H1 (cell line): ENCODE data around the gene EPB41L1. TPM values are rescaled to one million over a fixed set of nuclear protein-coding genes. Genes with fewer than 3 reads are reported as not detected.

ENCODE experiments used
- CTCF ChIA-PET: fragments of 300-600 bp; sonication (Branson Sonifier 250); formaldehyde crosslinking; loops from one replicate; lab custom pipeline; 2021; ENCODE audit not compliant: partially characterized antibody; lab: Charles Lee
- POLR2A ChIA-PET: fragments of 300-600 bp; sonication (Branson Sonifier 250); formaldehyde crosslinking; loops from one replicate; lab custom pipeline; 2021; ENCODE audit warnings: inconsistent platforms; ENCODE audit not compliant: partially characterized antibody; lab: Charles Lee
- DNase-seq, 2 experiments: peaks; one replicate each; pipeline versions ENCODE4 v3.0.0 to v3.0.0-alpha.2; 2010 to 2022; ENCODE audit warnings: low spot score in 2 of 2, low read depth in 1 of 2, mixed read lengths in 1 of 2
- FAIRE-seq: peaks from 2 replicates; lab custom pipeline; 2011; peaks lifted over from hg19 to GRCh38; lab: Jason Lieb, UNC
- H2AFZ ChIP-seq: 2 replicates; pipeline ENCODE4 v1.8.1; 2012; ENCODE audit warnings: low read length, inconsistent platforms
- H2AK5ac ChIP-seq: 2 replicates; pipeline ENCODE4 v1.6.1; 2013; ENCODE audit warnings: low read depth, low read length
- H2BK120ac ChIP-seq: replicated peaks from 2 replicates; pipeline ENCODE3; 2013; ENCODE audit warnings: low read depth, low read length, inconsistent platforms
- H2BK12ac ChIP-seq: 2 replicates; pipeline ENCODE4 v1.6.1; 2013; ENCODE audit warnings: low read depth, low read length
- H2BK15ac ChIP-seq: 2 replicates; pipeline ENCODE4 v1.6.1; 2013; ENCODE audit warnings: low read length
- H2BK20ac ChIP-seq: 2 replicates; pipeline ENCODE4 v1.6.1; 2013; ENCODE audit warnings: low read length
- H2BK5ac ChIP-seq: 2 replicates; pipeline ENCODE4 v1.6.1; 2013; ENCODE audit warnings: low read depth, low read length
- H3K14ac ChIP-seq: 2 replicates; pipeline ENCODE4 v1.6.1; 2013; ENCODE audit warnings: inconsistent platforms; ENCODE audit not compliant: insufficient read length
- H3K18ac ChIP-seq: 2 replicates; pipeline ENCODE4 v1.6.1; 2013; ENCODE audit warnings: low read length; ENCODE audit errors: extremely low read depth
- H3K23ac ChIP-seq: 2 replicates; pipeline ENCODE4 v1.6.1; 2013; ENCODE audit warnings: inconsistent platforms; ENCODE audit not compliant: insufficient read length
- H3K23me2 ChIP-seq: 2 replicates; pipeline ENCODE4 v1.6.1; 2013; ENCODE audit warnings: low read depth, low read length
- H3K27ac ChIP-seq: 2 replicates; pipeline ENCODE4 v1.6.1; 2011; ENCODE audit warnings: low read depth, low read length, inconsistent platforms
- H3K27me3 ChIP-seq, 4 experiments: replicated peaks in 1 of 4; 1 replicate in 1 of 4; 2 replicates in 3 of 4; pipeline versions ENCODE4 v1.6.1 to v1.8.1; 2011 to 2013; ENCODE audit warnings: low read length in 3 of 4, mild to moderate bottlenecking in 3 of 4, inconsistent platforms in 2 of 4, mixed read lengths in 2 of 4, moderate library complexity in 1 of 4; ENCODE audit not compliant: control insufficient read depth in 3 of 4, insufficient read depth in 3 of 4; ENCODE audit errors: extremely low read depth in 1 of 4
- H3K36me3 ChIP-seq, 4 experiments: 2 replicates each; pipeline versions ENCODE4 v1.6.1 to v1.8.1; 2011 to 2013; ENCODE audit warnings: mild to moderate bottlenecking in 4 of 4, low read length in 3 of 4, moderate library complexity in 2 of 4, control low read depth in 1 of 4, inconsistent platforms in 1 of 4; ENCODE audit not compliant: insufficient read depth in 4 of 4, control insufficient read depth in 2 of 4
- H3K4ac ChIP-seq: replicated peaks from 2 replicates; pipeline ENCODE3; 2013; ENCODE audit warnings: low read length, low read depth, mixed read lengths, inconsistent platforms; ENCODE audit not compliant: insufficient read length
- H3K4me1 ChIP-seq, 4 experiments: replicated peaks in 1 of 4; 1 replicate in 1 of 4; 2 replicates in 3 of 4; pipeline versions ENCODE4 v1.6.1 to v1.8.1; 2011 to 2013; ENCODE audit warnings: low read length in 3 of 4, inconsistent platforms in 2 of 4, mixed read lengths in 1 of 4; ENCODE audit not compliant: insufficient read depth in 4 of 4, control insufficient read depth in 3 of 4
- H3K4me2 ChIP-seq, 2 experiments: 2 replicates each; pipeline versions ENCODE4 v1.6.1 to v1.8.1; 2011 to 2013; ENCODE audit warnings: low read depth in 2 of 2, low read length in 2 of 2, control low read depth in 1 of 2, inconsistent platforms in 1 of 2, mild to moderate bottlenecking in 1 of 2; ENCODE audit not compliant: insufficient read depth in 1 of 2
- H3K4me3 ChIP-seq, 4 experiments: fragments of 200-600, 300-600 bp in 1 of 4; sonication (generic), shearing (Covaris generic), sonication (Bioruptor Twin) in 1 of 4; 2 replicates each; pipeline versions ENCODE4 v1.5.1 to v1.8.1; 2011 to 2016; ENCODE audit warnings: low read length in 4 of 4, low read depth in 3 of 4, control low read depth in 2 of 4, inconsistent platforms in 2 of 4, mild to moderate bottlenecking in 2 of 4, mixed read lengths in 1 of 4, moderate library complexity in 1 of 4; ENCODE audit not compliant: insufficient read depth in 2 of 4; ENCODE audit errors: extremely low read depth in 1 of 4
- H3K56ac ChIP-seq: replicated peaks from 2 replicates; pipeline ENCODE3; 2013; ENCODE audit warnings: low read depth, mild to moderate bottlenecking, mixed read lengths, low read length, inconsistent platforms; ENCODE audit not compliant: insufficient read length
- H3K79me1 ChIP-seq: 2 replicates; pipeline ENCODE4 v1.6.1; 2013; ENCODE audit warnings: low read depth, low read length, control low read depth
- H3K79me2 ChIP-seq, 2 experiments: 2 replicates each; pipeline versions ENCODE4 v1.6.1 to v1.8.1; 2012 to 2013; ENCODE audit warnings: low read length in 2 of 2, mild to moderate bottlenecking in 2 of 2, inconsistent platforms in 1 of 2; ENCODE audit not compliant: insufficient read depth in 2 of 2, control insufficient read depth in 1 of 2
- H3K9ac ChIP-seq, 4 experiments: replicated peaks in 1 of 4; 1 replicate in 1 of 4; 2 replicates in 3 of 4; pipeline versions ENCODE4 v1.6.1 to v1.8.1; 2011 to 2013; ENCODE audit warnings: low read depth in 3 of 4, low read length in 3 of 4, control low read depth in 2 of 4, mild to moderate bottlenecking in 2 of 4, moderate library complexity in 2 of 4, inconsistent platforms in 1 of 4; ENCODE audit errors: extremely low read depth in 1 of 4
- H3K9me3 ChIP-seq, 2 experiments: 2 replicates each; pipeline versions ENCODE4 v1.6.1 to v1.8.1; 2012 to 2013; ENCODE audit warnings: mild to moderate bottlenecking in 2 of 2, moderate library complexity in 2 of 2, control low read depth in 1 of 2, inconsistent platforms in 1 of 2, low read depth in 1 of 2, low read length in 1 of 2, mixed read lengths in 1 of 2; ENCODE audit not compliant: insufficient read depth in 2 of 2
- H4K20me1 ChIP-seq, 2 experiments: replicated peaks in 1 of 2; 2 replicates each; pipeline versions ENCODE3 to v1.8.1; 2011 to 2013; ENCODE audit warnings: inconsistent platforms in 2 of 2, low read length in 2 of 2, mild to moderate bottlenecking in 1 of 2; ENCODE audit not compliant: insufficient read depth in 2 of 2, control insufficient read depth in 1 of 2
- H4K5ac ChIP-seq: 2 replicates; pipeline ENCODE4 v1.6.1; 2013; ENCODE audit warnings: low read length, low read depth, mixed read lengths, inconsistent platforms; ENCODE audit not compliant: insufficient read length
- H4K8ac ChIP-seq: 2 replicates; pipeline ENCODE4 v1.8.0; 2013; ENCODE audit warnings: mild to moderate bottlenecking, moderate library complexity, low read length, inconsistent platforms; ENCODE audit not compliant: insufficient read depth; ENCODE audit errors: extremely low read depth
- H4K91ac ChIP-seq: replicated peaks from 2 replicates; pipeline ENCODE3; 2013; ENCODE audit warnings: low read length, mixed read lengths, inconsistent platforms; ENCODE audit not compliant: insufficient read length
- BCL11A ChIP-seq, 2 experiments: IDR thresholded peaks; one replicate each; pipeline ENCODE4 v1.6.1; 2011; ENCODE audit warnings: low read depth in 2 of 2, low read length in 2 of 2, mild to moderate bottlenecking in 2 of 2
- CBX8 ChIP-seq: fragments of 300-800, 300-1000 bp; sonication (generic); IDR thresholded peaks from 2 replicates; pipeline ENCODE4 v1.7.1; 2016; ENCODE audit warnings: low read depth, low read length, borderline replicate concordance
- KDM4A ChIP-seq: IDR thresholded peaks from one replicate; pipeline ENCODE4 v1.7.1; 2012; ENCODE audit warnings: low read depth, mild to moderate bottlenecking, moderate library complexity, low read length, inconsistent platforms; ENCODE audit not compliant: severe bottlenecking
- POLR2AphosphoS5 ChIP-seq: IDR thresholded peaks from 2 replicates; pipeline ENCODE4 v1.6.1; 2011; ENCODE audit warnings: low read depth, low read length
- RFX5 ChIP-seq: IDR thresholded peaks from 2 replicates; pipeline ENCODE4 v1.6.1; 2011; ENCODE audit warnings: low read depth, low read length, improper control_type of control experiment, borderline replicate concordance
- SIRT6 ChIP-seq: IDR thresholded peaks from one replicate; pipeline ENCODE4 v1.7.1; 2012; ENCODE audit warnings: low read length, inconsistent platforms
- SIX5 ChIP-seq: IDR thresholded peaks from 2 replicates; pipeline ENCODE4 v1.6.1; 2011; ENCODE audit warnings: mild to moderate bottlenecking, low read depth, low read length
- SP4 ChIP-seq: IDR thresholded peaks from 2 replicates; pipeline ENCODE4 v1.6.1; 2012; ENCODE audit warnings: low read length, inconsistent platforms
- SUZ12 ChIP-seq: fragments of 200-600 bp; sonication (generic); IDR thresholded peaks from 2 replicates; pipeline ENCODE4 v1.6.1; 2012; ENCODE audit warnings: mild to moderate bottlenecking, inconsistent platforms, low read length, moderate library complexity, mixed read lengths
- WGBS, 2 experiments: shearing (Covaris generic) in 1 of 2; methylation state at CpG; one replicate each; pipeline versions ENCODE4 v1.1.6 to v1.1.7; 2013 to 2015; ENCODE audit warnings: low lambda C conversion rate in 2 of 2, mixed read lengths in 2 of 2, inconsistent platforms in 1 of 2, low coverage in 1 of 2, missing lambda C conversion rate in 1 of 2; ENCODE audit not compliant: insufficient replicate concordance in 2 of 2, insufficient coverage in 1 of 2, insufficient read length in 1 of 2; ENCODE audit errors: extremely low coverage in 1 of 2, missing lambda C conversion rate in 1 of 2; 5-methylcytosine and 5-hydroxymethylcytosine counted together
- polyA plus RNA-seq, 7 experiments: library from polyadenylated mRNA; depleted of rRNA in 3 of 7; stranded (reverse) in 5 of 7; unstranded in 2 of 7; fragments of >200 nt in 5 of 7; fragments of 200-250 nt in 2 of 7; gene quantifications; 1 replicate in 5 of 7; 2 replicates in 1 of 7; 4 replicates in 1 of 7; pipeline versions ENCODE4 v1.2.1 to v1.2.3, GENCODE V29; 2011 to 2013; ENCODE audit warnings: missing spikeins in 2 of 7, mixed read lengths in 2 of 7
- total RNA-seq: library from RNA; stranded (reverse); fragmentation: NEBNext Ultra II Directional; extraction: Animal tissue kit (Norgen Biotek cat#: 25700); gene quantifications from 2 replicates; pipeline ENCODE4 v1.2.1, GENCODE V29; 2021
- TF ChIP-seq, protein P1 (sequence below): IDR thresholded peaks from 2 replicates; pipeline ENCODE4 v1.6.1; 2012; ENCODE audit warnings: low read length, inconsistent platforms

The EPB41L1 gene
- total and polyA plus RNA-seq, 2 of the 8 experiments (the other 6 are each of a cell fraction or from before 2014, with no cell fraction given): 14.8 to 36.0 TPM

DNA sequence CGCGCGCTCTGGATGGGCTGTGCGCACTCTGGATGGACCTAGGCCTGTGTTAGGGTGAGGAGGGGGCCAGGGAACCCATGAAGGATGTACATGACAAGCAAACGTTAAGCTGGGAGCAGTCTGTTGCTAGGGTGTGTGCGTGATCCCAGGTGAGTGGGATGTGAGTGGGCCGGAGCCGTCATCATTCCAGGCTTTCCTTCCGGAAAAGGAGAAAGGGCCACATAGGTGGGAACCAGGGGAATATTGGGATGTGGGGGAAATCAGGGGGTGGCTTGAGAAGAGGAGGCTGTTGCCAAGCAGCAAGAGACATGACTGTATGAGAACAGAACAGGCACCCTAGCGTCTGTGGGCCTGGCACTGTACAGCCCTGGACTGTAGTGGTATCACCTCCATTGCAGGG lies 49.7 kb upstream of the EPB41L1 start:
- CTCF ChIA-PET: interaction anchor here (0.6 kb wide), 1 partner anchor 91 kb away, joined by 4 read pairs; no protein-coding TSS in a partner anchor
- Histone ChIP-seq H3K9ac (no peak overlapping the region), H3K4me2 (no peak overlapping the region), H3K79me1 (no peaks in the 10 kb centered on the region), H4K91ac (no peak overlapping the region), H3K56ac (no peak overlapping the region), H2BK5ac (peak overlapping the region; percentile 44; the same call in 1 of the 2 replicates), H3K4me1 (peaks cover 0 to 5% (median 1%) of the 10 kb centered on the region in 4 experiments; a peak in 2 of 7 replicates), H4K20me1 (peaks cover 0 to 2% of the 10 kb centered on the region in 2 experiments), H3K18ac (no peak overlapping the region; the same call in 1 of the 2 replicates), H4K8ac (no peak overlapping the region), H3K36me3 (no peaks in the 10 kb centered on the region), H3K27ac (no peak overlapping the region), H3K14ac (no peak overlapping the region), H2AK5ac (no peak overlapping the region), H3K79me2 (no peaks in the 10 kb centered on the region), H2BK20ac (no peak overlapping the region), H3K4me3 (no peak overlapping the region), H2BK120ac (no peak overlapping the region), H4K5ac (no peak overlapping the region), H2BK12ac (no peak overlapping the region), H2AFZ (no peak overlapping the region), H3K9me3 (no peaks in the 10 kb centered on the region), H3K23ac (no peak overlapping the region), H3K23me2 (no peaks in the 10 kb centered on the region), H3K4ac (no peak overlapping the region), H2BK15ac (no peak overlapping the region), H3K27me3 (peaks cover 7 to 24% (median 20%) of the 10 kb centered on the region in 4 experiments)
- DNase-seq (no peak), FAIRE-seq (no peak)
- POLR2A ChIA-PET: no interaction called here
- 89% methylated on average over 10 of the region's 10 CpGs; no CpG with 5 or more reads in 1 of the 2 experiments for WGBS, 2 experiments
- TF ChIP-seq SP4 (no peak), SIRT6 (no peak), BCL11A (IDR thresholded peaks at IDR 0.05; ENCODE audit: low read depth in 2 of 2, low read length in 2 of 2) (no peak), KDM4A (no peak), POLR2AphosphoS5 (no peak), SUZ12 (no peak), SIX5 (no peak), RFX5 (no peak), CBX8 (no peak)
- TF ChIP-seq, protein P1, sequence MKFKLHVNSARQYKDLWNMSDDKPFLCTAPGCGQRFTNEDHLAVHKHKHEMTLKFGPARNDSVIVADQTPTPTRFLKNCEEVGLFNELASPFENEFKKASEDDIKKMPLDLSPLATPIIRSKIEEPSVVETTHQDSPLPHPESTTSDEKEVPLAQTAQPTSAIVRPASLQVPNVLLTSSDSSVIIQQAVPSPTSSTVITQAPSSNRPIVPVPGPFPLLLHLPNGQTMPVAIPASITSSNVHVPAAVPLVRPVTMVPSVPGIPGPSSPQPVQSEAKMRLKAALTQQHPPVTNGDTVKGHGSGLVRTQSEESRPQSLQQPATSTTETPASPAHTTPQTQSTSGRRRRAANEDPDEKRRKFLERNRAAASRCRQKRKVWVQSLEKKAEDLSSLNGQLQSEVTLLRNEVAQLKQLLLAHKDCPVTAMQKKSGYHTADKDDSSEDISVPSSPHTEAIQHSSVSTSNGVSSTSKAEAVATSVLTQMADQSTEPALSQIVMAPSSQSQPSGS: no peak
